Aortic smooth muscle cell (primary cell): ENCODE results near the gene MPIG6B. TPM values are rescaled to one million over a fixed set of nuclear protein-coding genes. Genes with fewer than 3 reads are reported as not detected.

ENCODE experiments used
- total RNA-seq: library from RNA; depleted of rRNA; stranded (reverse); fragments of >200 nt; gene quantifications from 2 replicates; pipeline ENCODE4 v1.2.3, GENCODE V29; 2014

The MPIG6B gene
- total RNA-seq, result not detected in 2 replicates

GRCh38 chr6:31723245-31723979, at the start of gene MPIG6B:
TSS of gene MPIG6B (plus strand) at chr6:31723373. CDS start at chr6:31723384, 11 bp downstream.

GRCh38 chr6:31680226-31681134, 42.7 kb upstream of the MPIG6B start, which contains the start of gene LY6G5C:
TSS of gene LY6G5C (minus strand) at chr6:31681067. CDS start at chr6:31680373, 694 bp downstream.

GRCh38 chr6:31702819-31703716, 20.1 kb upstream of the MPIG6B start, which contains the start of gene ABHD16A:
TSS of gene ABHD16A (minus strand) at chr6:31703324. CDS start at chr6:31703281, 43 bp downstream.

GRCh38 chr6:31706599-31706998, 16.6 kb upstream of the MPIG6B start, which contains the start of gene LY6G6F:
TSS of gene LY6G6F (plus strand) at chr6:31706866. CDS start at chr6:31706907, 41 bp downstream.

GRCh38 chr6:31715022-31715958, 7.9 kb upstream of the MPIG6B start, which contains the start of gene LY6G6D:
TSS of gene LY6G6D (plus strand) at chr6:31715348. CDS start at chr6:31715356, 8 bp downstream.

GRCh38 chr6:31721351-31722020, 1.7 kb upstream of the MPIG6B start, which contains the start of gene LY6G6C:
TSS of gene LY6G6C (minus strand) at chr6:31721746. CDS start at chr6:31721679, 67 bp downstream.

GRCh38 chr6:31728767-31729514, 5.8 kb downstream of the MPIG6B start, which contains the start of gene DDAH2:
TSS of gene DDAH2 (minus strand) at chr6:31729299. CDS start at chr6:31729161, 138 bp downstream.

GRCh38 chr6:31736021-31736767, 13.0 kb downstream of the MPIG6B start, which contains the start of gene CLIC1:
TSS of gene CLIC1 (minus strand) at chr6:31736530. CDS start at chr6:31736300, 230 bp downstream.

GRCh38 chr6:31739639-31740396, 16.6 kb downstream of the MPIG6B start, which contains the start of gene MSH5:
TSS of gene MSH5 (plus strand) at chr6:31740005. CDS start at chr6:31740467, 462 bp downstream.

GRCh38 chr6:31762356-31762755, 39.2 kb downstream of the MPIG6B start, which contains the start of gene SAPCD1:
TSS of gene SAPCD1 (plus strand) at chr6:31762656. CDS start at chr6:31763055, 399 bp downstream.

Other genes with a start within 250 kb of the MPIG6B start
- 14.4 and 20.9 TPM in 2 replicates for gene MICB, start 225.2 kb upstream of the MPIG6B start, total RNA-seq
- not detected in 2 replicates for gene MCCD1, start 194.4 kb upstream of the MPIG6B start, total RNA-seq
- 366 and 394 TPM in 2 replicates for gene DDX39B, start 181.4 kb upstream of the MPIG6B start, total RNA-seq
- 3.3 and 4.0 TPM in 2 replicates for gene ATP6V1G2, start 176.8 kb upstream of the MPIG6B start, total RNA-seq
- gene NFKBIL1, start 175.8 kb upstream of the MPIG6B start, total RNA-seq, result 22.6 and 22.9 TPM in 2 replicates
- not detected in 2 replicates for gene LTA, start 151.1 kb upstream of the MPIG6B start, total RNA-seq
- not detected in 2 replicates for gene TNF, start 147.8 kb upstream of the MPIG6B start, total RNA-seq
- not detected in 2 replicates for gene LTB, start 140.9 kb upstream of the MPIG6B start, total RNA-seq
- not detected in 2 replicates for gene LST1, start 137.1 kb upstream of the MPIG6B start, total RNA-seq
- not detected in 2 replicates for gene NCR3, start 130.4 kb upstream of the MPIG6B start, total RNA-seq
- not detected in 2 replicates for gene AIF1, start 108.1 kb upstream of the MPIG6B start, total RNA-seq
- gene PRRC2A, start 102.7 kb upstream of the MPIG6B start, total RNA-seq, result 31.6 and 39.6 TPM in 2 replicates
- 107 and 122 TPM in 2 replicates for gene BAG6, start 70.7 kb upstream of the MPIG6B start, total RNA-seq
- 1.5 and 1.8 TPM in 2 replicates for gene APOM, start 67.5 kb upstream of the MPIG6B start, total RNA-seq
- 22.2 and 26.7 TPM in 2 replicates for gene C6orf47, start 62.6 kb upstream of the MPIG6B start, total RNA-seq
- 14.3 and 15.4 TPM in 2 replicates for gene GPANK1, start 58.4 kb upstream of the MPIG6B start, total RNA-seq
- gene CSNK2B, start 57.3 kb upstream of the MPIG6B start, total RNA-seq, result 80.7 and 85.0 TPM in 2 replicates
- gene LY6G5B, start 53.4 kb upstream of the MPIG6B start, total RNA-seq, result 2.0 and 3.2 TPM in 2 replicates
- gene LY6G5C, start 42.3 kb upstream of the MPIG6B start, total RNA-seq, result 0.40 and 0.75 TPM in 2 replicates
- gene ABHD16A, start 20.0 kb upstream of the MPIG6B start, total RNA-seq, result 51.5 and 62.8 TPM in 2 replicates
- not detected in 2 replicates for gene LY6G6F, start 16.5 kb upstream of the MPIG6B start, total RNA-seq
- gene LY6G6D, start 8.0 kb upstream of the MPIG6B start, total RNA-seq, result not detected in 2 replicates
- gene LY6G6C, start 1.6 kb upstream of the MPIG6B start, total RNA-seq, result not detected in 2 replicates
- gene DDAH2, start 5.9 kb downstream of the MPIG6B start, total RNA-seq, result 112 and 142 TPM in 2 replicates
- 784 and 832 TPM in 2 replicates for gene CLIC1, start 13.2 kb downstream of the MPIG6B start, total RNA-seq
- 5.3 and 5.4 TPM in 2 replicates for gene MSH5, start 16.6 kb downstream of the MPIG6B start, total RNA-seq
- gene SAPCD1, start 39.3 kb downstream of the MPIG6B start, total RNA-seq, result 1.8 and 1.9 TPM in 2 replicates
- gene VWA7, start 54.0 kb downstream of the MPIG6B start, total RNA-seq, result 0.13 and 0.19 TPM in 2 replicates
- gene VARS1, start 72.4 kb downstream of the MPIG6B start, total RNA-seq, result 37.6 and 48.4 TPM in 2 replicates
- 17.9 and 25.9 TPM in 2 replicates for gene LSM2, start 83.6 kb downstream of the MPIG6B start, total RNA-seq
- gene HSPA1L, start 91.9 kb downstream of the MPIG6B start, total RNA-seq, result 1.5 and 1.6 TPM in 2 replicates
- 97.9 and 108 TPM in 2 replicates for gene HSPA1A, start 92.2 kb downstream of the MPIG6B start, total RNA-seq
- gene HSPA1B, start 104.4 kb downstream of the MPIG6B start, total RNA-seq, result 158 and 185 TPM in 2 replicates
- 60.4 and 69.0 TPM in 2 replicates for gene NEU1, start 139.4 kb downstream of the MPIG6B start, total RNA-seq
- gene SLC44A4, start 155.6 kb downstream of the MPIG6B start, total RNA-seq, result 0.13 and 0.44 TPM in 2 replicates
- 42.3 and 49.1 TPM in 2 replicates for gene EHMT2, start 174.3 kb downstream of the MPIG6B start, total RNA-seq
- gene ZBTB12, start 178.7 kb downstream of the MPIG6B start, total RNA-seq, result 3.3 and 3.7 TPM in 2 replicates
- 2.8 and 4.3 TPM in 2 replicates for gene C2, start 204.3 kb downstream of the MPIG6B start, total RNA-seq
- gene CFB, start 222.7 kb downstream of the MPIG6B start, total RNA-seq, result 20.3 and 31.2 TPM in 2 replicates
- gene NELFE, start 235.6 kb downstream of the MPIG6B start, total RNA-seq, result 107 and 119 TPM in 2 replicates
- gene SKIC2, start 235.8 kb downstream of the MPIG6B start, total RNA-seq, result 41.2 and 58.4 TPM in 2 replicates
- 9.8 and 10.2 TPM in 2 replicates for gene DXO, start 248.8 kb downstream of the MPIG6B start, total RNA-seq